ENCODE results near the gene CCDC175.

The CCDC175 gene

GRCh38 chr14:59543873-59544272 lies 32.7 kb downstream of the CCDC175 start:
- FAIRE-seq = no peak
- DNase-seq (ENCODE audit: insufficient read length, low spot score) = no peak
- TF ChIP-seq, protein P1, sequence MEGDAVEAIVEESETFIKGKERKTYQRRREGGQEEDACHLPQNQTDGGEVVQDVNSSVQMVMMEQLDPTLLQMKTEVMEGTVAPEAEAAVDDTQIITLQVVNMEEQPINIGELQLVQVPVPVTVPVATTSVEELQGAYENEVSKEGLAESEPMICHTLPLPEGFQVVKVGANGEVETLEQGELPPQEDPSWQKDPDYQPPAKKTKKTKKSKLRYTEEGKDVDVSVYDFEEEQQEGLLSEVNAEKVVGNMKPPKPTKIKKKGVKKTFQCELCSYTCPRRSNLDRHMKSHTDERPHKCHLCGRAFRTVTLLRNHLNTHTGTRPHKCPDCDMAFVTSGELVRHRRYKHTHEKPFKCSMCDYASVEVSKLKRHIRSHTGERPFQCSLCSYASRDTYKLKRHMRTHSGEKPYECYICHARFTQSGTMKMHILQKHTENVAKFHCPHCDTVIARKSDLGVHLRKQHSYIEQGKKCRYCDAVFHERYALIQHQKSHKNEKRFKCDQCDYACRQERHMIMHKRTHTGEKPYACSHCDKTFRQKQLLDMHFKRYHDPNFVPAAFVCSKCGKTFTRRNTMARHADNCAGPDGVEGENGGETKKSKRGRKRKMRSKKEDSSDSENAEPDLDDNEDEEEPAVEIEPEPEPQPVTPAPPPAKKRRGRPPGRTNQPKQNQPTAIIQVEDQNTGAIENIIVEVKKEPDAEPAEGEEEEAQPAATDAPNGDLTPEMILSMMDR (IDR thresholded peaks at IDR 0.05; ENCODE audit: insufficient read depth, missing control alignments) = no peak

GRCh38 chr14:59541731-59542130 lies 34.9 kb downstream of the CCDC175 start:
- no peak for DNase-seq (ENCODE audit: insufficient read length, low spot score)
- FAIRE-seq = no peak
- TF ChIP-seq, protein P1 (IDR thresholded peaks at IDR 0.05; ENCODE audit: insufficient read depth, missing control alignments) = no peak

DNA sequence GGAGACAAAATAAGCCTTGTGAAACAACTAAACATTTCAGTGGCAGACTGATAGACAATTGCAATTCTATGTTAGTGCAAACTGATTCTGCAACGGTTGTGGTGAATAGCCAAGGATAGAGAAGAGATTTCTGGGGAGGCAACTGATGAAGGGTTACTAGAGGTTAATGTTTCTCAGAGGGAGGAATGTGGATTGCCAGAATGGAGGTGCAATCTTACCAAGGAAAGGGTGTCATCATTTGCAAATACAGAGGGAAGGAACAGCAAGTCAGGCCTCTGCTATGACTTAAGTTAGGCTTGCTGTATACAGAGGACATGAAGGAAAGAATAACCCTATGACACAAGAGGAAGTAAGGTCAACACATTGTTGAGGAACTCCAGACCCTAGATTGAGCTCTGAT lies 35.8 kb downstream of the CCDC175 start:
- FAIRE-seq (no peak), DNase-seq (ENCODE audit: insufficient read length, low spot score) (no peak)
- TF ChIP-seq, protein P1 (IDR thresholded peaks at IDR 0.05; ENCODE audit: insufficient read depth, missing control alignments) = no peak

DNA sequence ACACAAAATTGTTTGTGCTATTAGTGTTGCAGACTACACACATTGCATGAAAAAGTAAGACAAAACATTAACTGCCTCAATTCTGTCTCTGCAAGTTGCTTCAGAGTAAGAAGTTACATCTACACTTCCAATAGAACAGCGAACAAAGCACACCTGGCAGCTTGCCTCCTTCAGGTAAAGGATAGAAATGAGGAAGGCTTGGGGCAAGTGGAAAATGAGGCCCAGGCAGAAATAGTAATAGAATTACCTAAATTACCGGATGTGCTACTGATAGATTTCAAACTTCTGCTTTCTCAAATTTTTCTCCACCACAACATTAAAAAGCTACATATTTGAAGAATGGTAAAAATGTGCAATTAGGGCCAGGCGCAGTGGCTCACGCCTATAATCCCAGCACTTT lies 37.7 kb downstream of the CCDC175 start:
- no peak for DNase-seq (ENCODE audit: insufficient read length, low spot score)
- no peak for FAIRE-seq
- TF ChIP-seq, protein P1 (IDR thresholded peaks at IDR 0.05; ENCODE audit: insufficient read depth, missing control alignments) = no peak

DNA sequence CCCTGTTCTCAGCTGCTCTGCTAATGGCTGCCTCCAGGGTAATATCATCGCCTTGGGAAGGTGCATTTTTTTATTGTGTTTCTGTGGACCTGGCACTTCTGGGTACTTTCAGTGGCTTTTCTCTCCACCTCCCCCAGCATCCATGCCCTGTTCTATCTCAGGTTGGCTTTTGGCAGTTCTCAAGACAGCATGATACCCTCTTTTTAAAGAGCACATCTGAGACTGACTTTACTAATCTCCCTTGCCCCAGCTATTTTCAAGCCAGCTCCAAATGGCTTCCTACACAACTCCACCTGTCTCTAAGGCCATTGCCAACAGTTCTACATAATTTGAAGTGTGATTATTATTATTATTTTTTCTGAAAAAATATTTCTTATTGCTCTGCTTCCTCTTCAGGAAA lies 39.1 kb downstream of the CCDC175 start:
- FAIRE-seq (no peak), DNase-seq (ENCODE audit: insufficient read length, low spot score) (no peak)
- TF ChIP-seq, protein P1 (IDR thresholded peaks at IDR 0.05; ENCODE audit: insufficient read depth, missing control alignments) = no peak

- TF ChIP-seq, protein P1 (IDR thresholded peaks at IDR 0.05; ENCODE audit: insufficient read depth, missing control alignments) = no peak
- no peak for FAIRE-seq
These were observed 42.1 kb downstream of the CCDC175 start for GRCh38 chr14:59534361-59534987.

GRCh38 chr14:59532419-59532818 lies 44.2 kb downstream of the CCDC175 start:
- FAIRE-seq = no peak
- DNase-seq (ENCODE audit: insufficient read length, low spot score) = no peak
- TF ChIP-seq, protein P1 (IDR thresholded peaks at IDR 0.05; ENCODE audit: insufficient read depth, missing control alignments) = no peak

More at GRCh38 chr14:59534361-59534987, 42.1 kb downstream of the CCDC175 start:
- DNase-seq (ENCODE audit: insufficient read length, low spot score) = no peak
